GM12873 (cell line): ENCODE results near the gene ZBTB17.

Experiments used
- TF ChIP-seq, protein P1 (sequence below): IDR thresholded peaks from 2 replicates; pipeline ENCODE4 v1.5.1; 2012; ENCODE audit warnings: low read depth, mild to moderate bottlenecking, moderate library complexity, low read length, control low read depth; ENCODE audit not compliant: insufficient read depth; ENCODE audit errors: missing control alignments

ZBTB17 gene

DNA sequence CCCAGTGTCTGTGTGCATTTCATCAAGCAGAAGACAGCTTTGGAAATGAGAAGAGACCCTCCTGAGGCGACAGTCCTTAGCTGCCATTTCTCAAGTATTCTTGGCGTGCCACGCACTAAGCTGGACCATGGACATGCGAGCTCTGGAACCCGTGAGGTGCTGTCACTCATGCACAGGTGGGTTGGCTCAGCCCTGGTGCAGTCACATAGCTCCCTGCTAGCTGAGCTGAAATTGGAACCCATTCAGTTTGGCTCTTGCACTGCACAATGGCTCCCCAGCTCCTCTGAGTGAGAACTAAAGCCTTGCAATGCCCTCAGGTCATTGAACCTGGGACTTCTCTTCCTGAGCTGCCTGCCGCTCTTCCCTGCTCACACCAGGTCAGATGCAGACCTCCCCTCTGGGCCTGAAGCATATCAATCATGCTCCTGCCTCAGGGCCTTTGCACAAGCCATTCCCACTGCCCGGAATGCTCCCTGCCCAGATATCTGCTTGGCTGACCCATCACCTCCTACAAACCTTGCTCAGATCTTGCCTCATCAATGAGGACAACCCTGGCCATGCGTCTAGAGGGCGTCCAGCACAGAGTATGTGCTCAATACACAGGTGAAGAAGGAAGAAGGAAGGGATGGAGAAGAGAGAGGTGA, 21.9 kb upstream of the ZBTB17 start:
- TF ChIP-seq, protein P1, sequence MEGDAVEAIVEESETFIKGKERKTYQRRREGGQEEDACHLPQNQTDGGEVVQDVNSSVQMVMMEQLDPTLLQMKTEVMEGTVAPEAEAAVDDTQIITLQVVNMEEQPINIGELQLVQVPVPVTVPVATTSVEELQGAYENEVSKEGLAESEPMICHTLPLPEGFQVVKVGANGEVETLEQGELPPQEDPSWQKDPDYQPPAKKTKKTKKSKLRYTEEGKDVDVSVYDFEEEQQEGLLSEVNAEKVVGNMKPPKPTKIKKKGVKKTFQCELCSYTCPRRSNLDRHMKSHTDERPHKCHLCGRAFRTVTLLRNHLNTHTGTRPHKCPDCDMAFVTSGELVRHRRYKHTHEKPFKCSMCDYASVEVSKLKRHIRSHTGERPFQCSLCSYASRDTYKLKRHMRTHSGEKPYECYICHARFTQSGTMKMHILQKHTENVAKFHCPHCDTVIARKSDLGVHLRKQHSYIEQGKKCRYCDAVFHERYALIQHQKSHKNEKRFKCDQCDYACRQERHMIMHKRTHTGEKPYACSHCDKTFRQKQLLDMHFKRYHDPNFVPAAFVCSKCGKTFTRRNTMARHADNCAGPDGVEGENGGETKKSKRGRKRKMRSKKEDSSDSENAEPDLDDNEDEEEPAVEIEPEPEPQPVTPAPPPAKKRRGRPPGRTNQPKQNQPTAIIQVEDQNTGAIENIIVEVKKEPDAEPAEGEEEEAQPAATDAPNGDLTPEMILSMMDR = no peak

DNA sequence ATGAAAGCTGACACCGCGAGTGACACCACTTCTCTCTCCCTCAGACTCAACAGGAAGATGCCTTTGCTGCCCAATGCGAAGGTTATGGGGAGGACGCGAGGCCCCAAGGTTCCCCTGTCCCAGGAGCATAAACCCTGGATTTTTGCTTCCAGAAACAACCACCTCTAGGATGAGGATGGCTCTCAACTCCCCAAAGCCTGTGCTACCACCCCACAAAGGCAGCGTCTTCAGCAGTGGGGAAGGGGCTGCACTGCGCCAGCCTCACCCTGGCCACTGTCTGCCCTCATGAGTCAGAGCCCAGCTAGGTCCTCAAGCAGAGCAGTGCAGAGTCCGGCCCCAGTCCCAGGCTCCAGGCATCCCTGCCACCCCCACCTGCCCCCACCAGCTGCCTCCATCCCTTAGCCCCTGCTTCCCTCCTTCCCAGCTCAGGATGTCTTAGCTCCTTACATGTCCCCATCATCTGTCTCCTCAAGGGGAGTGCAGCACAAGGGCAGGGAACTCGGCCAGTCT, 21.2 kb upstream of the ZBTB17 start:
- TF ChIP-seq, protein P1 = no peak

DNA sequence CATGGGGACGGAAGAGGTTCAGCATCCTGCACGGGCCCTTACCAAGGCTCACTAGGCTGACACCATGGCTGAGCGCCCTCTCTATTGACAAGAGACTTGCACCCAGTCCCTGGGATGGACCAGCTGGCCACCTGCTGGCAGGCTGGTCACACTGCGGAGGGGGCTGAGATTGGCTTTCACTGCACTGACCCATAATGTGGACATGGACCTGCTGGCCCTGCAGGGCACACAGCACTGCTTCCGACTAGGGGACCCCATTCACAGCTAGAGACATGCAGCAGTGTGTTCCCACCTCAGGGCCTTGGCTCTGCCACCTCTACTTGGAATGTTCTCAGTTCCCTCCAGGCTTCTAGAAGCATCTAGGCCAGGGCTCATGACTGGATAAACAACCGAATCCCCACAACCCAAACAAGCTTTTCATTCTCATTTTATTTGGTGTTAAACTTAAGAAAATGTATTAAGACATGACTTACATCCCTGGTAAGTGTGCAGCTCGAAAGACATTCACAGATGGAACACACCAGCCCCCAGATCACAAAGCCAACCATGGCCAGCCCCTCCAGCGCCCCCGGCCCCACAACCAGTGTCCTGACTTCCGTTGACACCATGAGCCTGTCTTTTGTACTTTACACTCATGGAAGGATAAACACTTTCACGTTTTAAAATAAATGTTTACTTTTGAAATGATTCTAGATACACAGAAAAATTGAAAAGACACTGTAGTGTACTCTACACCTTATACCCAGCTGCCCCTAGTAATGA, 18.9 kb upstream of the ZBTB17 start:
- TF ChIP-seq, protein P1 = peak; percentile 81

DNA sequence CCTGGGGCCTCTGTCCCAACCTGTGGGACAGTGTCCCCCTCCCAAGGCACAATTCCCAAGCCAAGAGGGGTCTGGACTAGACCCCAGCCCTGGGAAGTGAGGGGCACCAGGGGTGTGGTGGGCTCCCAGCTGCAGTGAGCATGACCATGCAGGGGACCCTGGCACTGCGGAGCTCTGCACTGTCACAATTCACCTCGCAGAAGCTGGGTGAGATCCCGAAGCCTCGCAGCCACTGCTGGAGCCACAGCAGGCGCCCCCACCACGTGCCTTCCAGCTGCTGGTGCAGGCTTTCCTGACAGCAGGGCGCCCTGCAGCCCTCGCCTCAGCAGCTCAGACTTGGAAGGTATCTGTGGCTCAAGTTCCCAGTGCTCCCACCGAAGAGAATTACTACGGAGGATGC, 18.2 kb upstream of the ZBTB17 start:
- TF ChIP-seq, protein P1 = no peak

DNA sequence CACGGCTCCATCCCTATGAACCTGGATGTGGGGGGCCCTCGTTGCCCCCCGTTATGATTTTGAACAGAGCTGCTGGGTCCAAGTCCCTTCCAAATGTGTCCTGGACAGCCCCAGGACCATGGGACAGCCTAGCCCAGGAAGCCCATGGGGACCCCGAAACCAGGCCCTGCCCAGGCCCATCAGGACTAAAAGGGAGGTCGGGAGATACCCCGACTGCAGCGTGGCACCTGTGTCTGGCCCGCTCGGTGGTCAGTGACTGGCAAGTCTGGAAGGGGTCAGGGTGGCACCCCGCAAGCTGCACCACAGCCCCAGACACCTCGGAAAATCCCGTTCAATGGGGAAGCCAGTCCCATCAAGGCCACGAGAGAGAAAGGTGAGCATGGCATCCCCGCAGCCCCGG, 17.8 kb upstream of the ZBTB17 start:
- TF ChIP-seq, protein P1 = no peak

DNA sequence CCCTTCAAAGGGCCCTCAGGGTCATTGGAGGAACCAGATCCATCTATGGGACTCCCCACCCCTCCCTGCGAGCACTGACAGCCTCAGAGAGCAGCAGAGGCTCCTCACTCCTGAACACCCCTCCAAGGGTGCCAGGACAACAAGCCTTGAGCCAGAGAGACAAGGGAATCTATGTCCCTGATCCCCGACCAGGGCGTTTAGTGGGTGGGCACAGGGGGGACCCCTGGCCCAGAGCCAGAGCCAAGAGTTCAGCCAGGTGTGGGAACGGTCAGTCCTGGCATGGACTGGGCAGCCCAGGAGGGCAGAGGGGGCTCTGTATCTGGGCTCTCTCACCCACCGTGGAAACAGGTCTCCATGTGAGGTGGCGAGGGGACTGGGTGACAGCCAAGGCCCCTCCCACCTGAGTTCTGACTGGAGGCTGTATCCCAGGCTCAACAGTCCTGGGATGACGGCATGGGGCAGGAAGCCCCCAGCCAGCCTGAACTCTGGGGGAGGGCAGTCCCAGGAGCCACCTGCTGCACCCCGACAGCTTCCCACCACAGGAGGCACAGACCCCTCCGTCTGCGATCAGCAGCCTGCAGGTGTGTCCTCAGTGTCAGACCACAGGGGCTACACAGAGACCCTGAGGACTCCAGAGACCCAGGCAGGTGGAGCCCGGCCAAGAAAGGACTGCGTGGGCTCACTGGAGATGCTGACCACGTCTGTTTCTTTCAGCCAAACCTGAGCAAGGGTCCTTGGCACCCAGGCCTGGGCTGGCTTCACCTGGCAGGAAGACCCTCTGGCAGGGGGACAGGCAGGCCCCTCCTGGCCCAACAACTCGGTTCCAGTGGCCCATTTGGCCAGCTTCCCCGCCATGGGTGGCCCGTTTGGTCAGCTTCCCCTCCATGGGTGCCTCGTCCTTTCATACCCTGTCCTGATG, 16.9 kb upstream of the ZBTB17 start:
- TF ChIP-seq, protein P1 = no peak

DNA sequence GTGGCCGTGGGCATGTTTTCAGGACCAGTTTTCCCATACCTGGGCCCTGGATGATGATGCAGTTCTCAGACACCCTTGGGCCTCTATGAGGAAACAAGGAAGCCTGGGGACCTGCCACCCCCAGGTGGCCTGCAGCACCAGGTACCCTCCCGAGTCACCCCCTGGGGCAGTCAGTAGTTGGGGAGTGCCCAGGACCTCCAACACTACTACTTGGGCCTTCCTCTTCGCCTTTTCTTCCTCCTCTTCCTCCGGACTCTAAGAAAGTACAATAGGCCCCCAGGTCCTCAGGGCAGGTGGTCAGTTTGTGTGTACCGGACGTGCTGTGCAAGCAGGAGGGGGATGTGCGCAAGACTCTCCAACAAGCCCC, 16.3 kb upstream of the ZBTB17 start:
- TF ChIP-seq, protein P1 = no peak
